Fibroblast of villous mesenchyme (primary cell): ENCODE data around the gene LRRC8B. TPM values are rescaled to one million over a fixed set of nuclear protein-coding genes. Genes with fewer than 3 reads are reported as not detected.

Source experiments
- DNase-seq: peaks from one replicate; pipeline ENCODE4 v3.0.0-alpha.2; 2010; ENCODE audit warnings: low read depth
- H3K4me3 ChIP-seq: 2 replicates; pipeline ENCODE4 v1.5.1; 2011; ENCODE audit warnings: low read depth, mild to moderate bottlenecking, low read length
- CTCF ChIP-seq: IDR thresholded peaks from 2 replicates; pipeline ENCODE4 v1.5.1; 2012; ENCODE audit warnings: low read depth, mild to moderate bottlenecking, low read length; ENCODE audit not compliant: insufficient read depth
- total RNA-seq: library from RNA; depleted of rRNA; stranded (reverse); fragments of >200 nt; gene quantifications from 2 replicates; pipeline ENCODE4 v1.2.3, GENCODE V29; 2012

The LRRC8B gene
- total RNA-seq, 1 donor: 0.86 TPM

- no peak overlapping the region for H3K4me3 ChIP-seq
- DNase-seq: no peak
- TF ChIP-seq CTCF: no peak
Observed at GRCh38 chr1:89607156-89607555, 82.5 kb downstream of the LRRC8B start.

- no peak for DNase-seq
- no peak for TF ChIP-seq CTCF
- no peak overlapping the region for H3K4me3 ChIP-seq
Observed at GRCh38 chr1:89607586-89608318, 83.1 kb downstream of the LRRC8B start.

- DNase-seq: peak; percentile 69
- TF ChIP-seq CTCF: no peak
- H3K4me3 ChIP-seq: no peak overlapping the region
Observed at GRCh38 chr1:89608319-89608983, 83.8 kb downstream of the LRRC8B start.

- no peak for TF ChIP-seq CTCF
- DNase-seq: no peak
- no peak overlapping the region for H3K4me3 ChIP-seq
Observed at GRCh38 chr1:89608984-89609725, 84.5 kb downstream of the LRRC8B start.

- no peak overlapping the region for H3K4me3 ChIP-seq
- TF ChIP-seq CTCF: no peak
- DNase-seq: no peak
Observed at GRCh38 chr1:89609781-89610456, 85.3 kb downstream of the LRRC8B start.

GRCh38 chr1:89610457-89611011 lies 85.9 kb downstream of the LRRC8B start:
- DNase-seq: no peak
- no peak for TF ChIP-seq CTCF
- H3K4me3 ChIP-seq: no peak overlapping the region
